Testis (tissue), 3 donors: Measurements from ENCODE around the gene TYK2. TPM values are rescaled to one million over a fixed set of nuclear protein-coding genes. Genes with fewer than 3 reads are reported as not detected.

Experiments
- DNase-seq: peaks from one replicate; pipeline ENCODE4 v3.0.0-alpha.2; 2019
- H3K27ac ChIP-seq, 2 donors: fragments of 200-600 bp; sonication (generic); one replicate each; pipeline ENCODE4 v1.5.1; 2019
- H3K27me3 ChIP-seq: fragments of 200-600 bp; sonication (generic); one replicate; pipeline ENCODE4 v1.5.1; 2019
- H3K36me3 ChIP-seq: fragments of 200-600 bp; sonication (generic); one replicate; pipeline ENCODE4 v1.5.1; 2017; ENCODE audit warnings: low read depth; ENCODE audit errors: missing control alignments
- H3K4me1 ChIP-seq: fragments of 200-600 bp; sonication (generic); one replicate; pipeline ENCODE4 v1.5.1; 2019
- H3K4me3 ChIP-seq, 2 donors: fragments of 200-600 bp; sonication (generic); one replicate each; pipeline ENCODE4 v1.5.1; 2017 to 2019
- H3K9me3 ChIP-seq: fragments of 200-600 bp; sonication (generic); one replicate; pipeline ENCODE4 v1.5.1; 2017
- POLR2A ChIP-seq: fragments of 450-650 bp; IDR thresholded peaks from one replicate; pipeline ENCODE4 v1.6.1; 2017; ENCODE audit warnings: antibody characterized with exemption, mild to moderate bottlenecking, moderate library complexity
- WGBS, 2 donors: methylation state at CpG; one replicate each; pipeline ENCODE4 v1.1.5; 2018; 5-methylcytosine and 5-hydroxymethylcytosine counted together
- intact Hi-C: fragments of 100-400 bp; cut with DNase I; formaldehyde crosslinking; loops from one replicate; pipeline ENCODE4 v1.15.1; 2023; ENCODE audit warnings: low total_unique reads
- polyA plus RNA-seq: library from polyadenylated mRNA; stranded (reverse); fragments of 350-450 nt; fragmentation: Illumina TruSeq; extraction: RNeasy Lipid Tissue Mini Kit (QIAGEN cat#74804); gene quantifications from one replicate; pipeline ENCODE4 v1.2.3, GENCODE V29; 2014; ENCODE audit warnings: low read depth, low replicate concordance; ENCODE audit not compliant: insufficient read depth
- total RNA-seq, 2 donors: library from RNA; depleted of rRNA; stranded (reverse); fragments of >200 nt; gene quantifications; one replicate each; pipeline ENCODE4 v1.2.3, GENCODE V29; 2016
- TF ChIP-seq, protein P1 (sequence below), 3 experiments: fragments of 450-650 bp in 2 of 3; fragments of 200-600 bp in 1 of 3; sonication (generic) in 1 of 3; IDR thresholded peaks; one replicate each; pipeline ENCODE4 v1.5.1; 2016 to 2019; ENCODE audit warnings: antibody characterized with exemption in 3 of 3, mild to moderate bottlenecking in 2 of 3, moderate library complexity in 1 of 3

The TYK2 gene
- total and polyA plus RNA-seq, 3 donors from 2014 or later = 47.6 to 113 (median 112) TPM

DNA sequence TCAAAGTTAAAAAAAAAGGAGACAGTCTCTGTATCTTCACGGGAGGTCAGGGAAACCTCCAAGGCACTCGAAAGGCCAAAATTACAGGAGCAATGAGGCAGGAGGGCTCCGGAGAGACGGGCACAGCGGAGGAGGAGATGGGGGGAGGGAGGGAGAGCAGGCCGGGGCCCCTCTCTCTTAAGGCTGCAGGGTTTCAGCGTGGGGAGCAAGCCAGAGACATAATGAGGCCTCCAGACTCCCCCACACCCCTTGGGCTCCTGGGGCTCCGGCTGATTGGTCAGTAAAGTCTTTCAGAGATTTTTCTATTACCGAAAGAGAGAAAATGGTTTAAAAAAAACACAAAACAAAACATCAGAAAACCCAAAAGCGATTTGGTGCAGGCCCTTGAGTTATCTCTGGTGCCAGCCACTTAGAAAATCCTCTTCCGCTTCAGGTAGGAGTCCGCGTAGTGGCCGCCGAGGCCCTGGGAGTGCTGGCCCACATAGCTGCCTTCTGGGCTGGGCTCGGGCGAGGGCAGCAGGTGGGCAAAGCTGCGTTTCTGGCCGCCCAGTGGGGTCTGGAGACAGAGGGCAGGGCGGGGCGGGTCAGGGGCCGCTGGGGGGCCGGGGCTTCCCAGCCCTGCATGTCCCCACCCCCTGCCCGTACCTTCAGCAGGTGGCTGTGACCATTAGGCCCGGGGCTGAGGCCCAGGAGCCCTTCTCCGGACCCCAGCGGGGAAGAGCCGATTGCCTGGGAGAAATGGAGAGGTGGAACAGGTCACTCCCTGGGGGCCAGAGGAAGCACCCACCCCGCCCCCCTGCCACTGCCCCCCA is 63.1 kb downstream of the TYK2 start:
- Histone ChIP-seq H3K36me3 (no peaks in the 10 kb centered on the region), H3K4me3 (no peak overlapping the region), H3K4me1 (peaks cover 14% of the 10 kb centered on the region), H3K9me3 (no peaks in the 10 kb centered on the region), H3K27ac (no peak overlapping the region), H3K27me3 (no peaks in the 10 kb centered on the region)
- no peak for TF ChIP-seq POLR2A
- TF ChIP-seq, protein P1, sequence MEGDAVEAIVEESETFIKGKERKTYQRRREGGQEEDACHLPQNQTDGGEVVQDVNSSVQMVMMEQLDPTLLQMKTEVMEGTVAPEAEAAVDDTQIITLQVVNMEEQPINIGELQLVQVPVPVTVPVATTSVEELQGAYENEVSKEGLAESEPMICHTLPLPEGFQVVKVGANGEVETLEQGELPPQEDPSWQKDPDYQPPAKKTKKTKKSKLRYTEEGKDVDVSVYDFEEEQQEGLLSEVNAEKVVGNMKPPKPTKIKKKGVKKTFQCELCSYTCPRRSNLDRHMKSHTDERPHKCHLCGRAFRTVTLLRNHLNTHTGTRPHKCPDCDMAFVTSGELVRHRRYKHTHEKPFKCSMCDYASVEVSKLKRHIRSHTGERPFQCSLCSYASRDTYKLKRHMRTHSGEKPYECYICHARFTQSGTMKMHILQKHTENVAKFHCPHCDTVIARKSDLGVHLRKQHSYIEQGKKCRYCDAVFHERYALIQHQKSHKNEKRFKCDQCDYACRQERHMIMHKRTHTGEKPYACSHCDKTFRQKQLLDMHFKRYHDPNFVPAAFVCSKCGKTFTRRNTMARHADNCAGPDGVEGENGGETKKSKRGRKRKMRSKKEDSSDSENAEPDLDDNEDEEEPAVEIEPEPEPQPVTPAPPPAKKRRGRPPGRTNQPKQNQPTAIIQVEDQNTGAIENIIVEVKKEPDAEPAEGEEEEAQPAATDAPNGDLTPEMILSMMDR (IDR thresholded peaks at IDR 0.05) = no peak
- 66 to 76% methylated on average over 17 to 29 of the region's 29 CpGs for WGBS, 2 donors
- DNase-seq = no peak
- intact Hi-C loops = loop anchor here (5.0 kb wide), 1 partner anchor 45 kb away; the partner anchor contains the start of gene ICAM1

DNA sequence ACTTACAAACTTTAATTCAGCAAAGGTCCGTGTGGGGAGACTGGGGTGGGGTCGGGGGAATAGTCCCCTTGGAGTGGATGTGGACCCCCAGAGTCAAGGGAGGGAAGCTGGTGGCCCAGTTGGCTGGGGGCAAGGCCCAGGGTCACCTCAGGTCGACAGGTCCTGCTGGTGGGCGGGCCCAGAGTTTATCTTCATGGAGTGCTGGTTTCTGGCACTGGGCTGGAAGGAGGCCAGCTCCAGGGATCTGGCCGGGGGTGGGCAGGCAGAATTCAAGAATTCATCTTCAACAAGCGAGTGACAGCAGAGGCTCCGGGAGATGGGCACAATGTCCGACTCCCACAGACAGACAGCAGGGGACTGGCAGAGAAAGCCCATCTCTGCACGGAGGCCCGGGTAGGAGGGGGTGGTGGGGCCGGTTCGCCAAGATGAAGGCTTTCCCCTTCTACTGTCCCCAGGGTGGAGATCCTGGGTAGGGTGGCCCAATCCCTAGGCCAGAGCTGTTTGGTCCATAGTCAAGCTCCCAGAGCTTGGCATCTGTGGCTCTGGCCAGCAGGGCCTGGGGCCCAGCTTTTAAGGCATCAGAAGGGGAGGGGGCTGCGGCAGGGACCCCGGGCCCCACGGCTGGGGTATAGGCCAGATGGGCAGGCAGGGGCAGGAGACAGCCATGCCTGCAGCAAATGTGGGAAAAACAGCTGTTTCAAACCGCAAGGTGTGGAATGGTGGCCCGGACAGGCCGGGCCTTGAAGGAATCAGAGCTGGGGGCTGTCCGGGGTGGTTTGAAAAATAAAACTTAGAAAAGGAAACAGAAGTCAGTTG is 63.9 kb downstream of the TYK2 start:
- intact Hi-C loops = loop anchor here (5.0 kb wide), 1 partner anchor 44 kb away; the partner anchor contains the start of gene ICAM1
- peak; percentile 51 for DNase-seq
- no peaks in the 10 kb centered on the region for H3K36me3 ChIP-seq

DNA sequence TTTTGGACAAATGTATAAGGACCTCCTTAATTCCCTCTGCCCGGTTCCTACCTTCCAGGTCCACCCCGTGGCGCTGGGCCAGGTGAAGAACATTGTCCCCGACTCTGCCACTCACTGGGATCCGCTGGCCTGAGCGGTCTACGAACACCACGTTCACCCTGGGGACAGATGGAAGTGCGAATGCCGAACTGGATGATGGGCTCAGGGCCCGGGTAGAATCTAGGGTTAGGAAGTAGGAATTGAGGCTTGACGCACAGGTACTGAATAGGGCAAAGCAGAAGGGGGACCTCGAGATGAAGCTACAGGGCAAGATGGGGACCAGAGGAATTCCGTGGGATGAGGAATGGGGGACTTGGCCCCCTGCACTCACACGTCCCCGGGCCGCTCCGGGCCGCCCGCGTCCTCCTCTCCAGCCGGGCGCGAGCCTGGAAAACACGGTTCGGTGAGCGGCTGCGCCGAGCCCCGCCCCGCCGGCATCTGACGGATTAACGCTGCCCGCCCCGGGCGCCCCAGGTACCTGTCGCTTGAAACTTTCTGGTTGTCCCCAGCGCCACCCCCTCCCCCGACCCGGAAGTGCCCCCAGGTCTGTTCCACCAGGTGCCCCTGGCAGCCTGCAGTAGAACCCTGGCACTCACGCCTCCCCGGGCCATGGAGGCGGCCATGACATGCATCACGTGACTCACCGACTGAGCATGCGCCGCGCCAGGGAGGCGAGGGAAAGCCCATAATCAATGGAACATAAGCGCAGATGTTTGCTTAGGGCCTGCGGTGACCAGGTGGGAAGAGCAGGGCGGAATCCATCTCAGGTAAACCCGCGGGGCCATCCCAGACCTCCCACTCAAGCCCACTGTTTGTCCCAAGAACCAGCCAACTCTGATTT is 64.8 kb downstream of the TYK2 start, which contains the start of gene FDX2:
Gene FDX2, minus strand, starts transcription at position 681 of the 880 bp plus-strand sequence. Its CDS starts 19 bp downstream, at position 662.
- TF ChIP-seq, protein P1 (IDR thresholded peaks at IDR 0.05) = peak in 1 of 3 experiments; percentile 16
- TF ChIP-seq POLR2A = no peak
- intact Hi-C loops = loop anchor here (5.0 kb wide), 1 partner anchor 43 kb away; the partner anchor contains the start of gene ICAM1
- DNase-seq = peak; percentile 92
- Histone ChIP-seq H3K9me3 (no peaks in the 10 kb centered on the region), H3K4me3 (peak within 1 kb of the TSS; percentile 71 to 96), H3K36me3 (no peaks in the 10 kb centered on the region), H3K27me3 (no peaks in the 10 kb centered on the region), H3K4me1 (peaks cover 14% of the 10 kb centered on the region), H3K27ac (peak within 1 kb of the TSS; percentile 70 to 76)
- WGBS, 2 donors = 1% methylated on average over 41 to 55 of the region's 55 CpGs

More for the DNA sequence above, 63.9 kb downstream of the TYK2 start:
- Histone ChIP-seq H3K4me1 (peaks cover 14% of the 10 kb centered on the region), H3K27ac (peak overlapping the region in 1 of 2 donors; percentile 76), H3K9me3 (no peaks in the 10 kb centered on the region), H3K27me3 (no peaks in the 10 kb centered on the region), H3K4me3 (peak overlapping the region in 1 of 2 donors; percentile 96)
- TF ChIP-seq POLR2A = no peak
- TF ChIP-seq, protein P1 (IDR thresholded peaks at IDR 0.05) = no peak
- WGBS, 2 donors = 37 to 55% methylated on average over 14 to 19 of the region's 19 CpGs

DNA sequence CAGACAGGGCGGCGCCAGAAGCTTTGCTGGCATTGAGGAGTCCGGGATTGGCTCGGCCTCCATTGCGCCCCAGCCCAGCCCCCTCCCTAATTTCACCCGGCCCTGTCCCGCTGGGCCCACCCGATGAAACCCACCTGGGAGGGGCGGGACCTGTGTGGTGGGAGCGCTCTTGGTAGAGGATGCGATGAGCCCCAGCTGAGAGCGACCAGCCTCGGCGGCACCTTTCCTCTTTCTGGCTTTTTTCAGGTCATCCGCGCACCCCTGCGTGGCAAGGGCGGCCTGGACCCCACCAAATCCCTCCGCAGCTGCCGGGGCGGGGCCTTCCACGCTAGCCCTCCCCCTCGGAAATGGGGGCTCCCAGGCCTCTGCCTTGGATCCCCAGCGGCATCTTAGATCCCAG is 70.9 kb downstream of the TYK2 start, which contains the start of gene ZGLP1:
Gene ZGLP1, minus strand, starts transcription at position 393 of the 400 bp plus-strand sequence.
- 65 to 81% methylated on average over 12 to 24 of the region's 24 CpGs for WGBS, 2 donors
- no peak for DNase-seq
- H3K4me3 ChIP-seq = peak within 1 kb of the TSS; percentile 1 to 48
- no peaks in the 10 kb centered on the region for H3K27me3 ChIP-seq
- H3K9me3 ChIP-seq = no peaks in the 10 kb centered on the region
- no peaks in the 10 kb centered on the region for H3K36me3 ChIP-seq
- no peak within 1 kb of the TSS for H3K27ac ChIP-seq
- TF ChIP-seq POLR2A = no peak
- TF ChIP-seq, protein P1 (IDR thresholded peaks at IDR 0.05) = no peak
- H3K4me1 ChIP-seq = no peaks in the 10 kb centered on the region
- intact Hi-C loops = no loop called here
